H1 (cell line): ENCODE data around the gene LRRC4C. TPM values are rescaled to one million over a fixed set of nuclear protein-coding genes. Genes with fewer than 3 reads are reported as not detected.

ENCODE experiments used
- CTCF ChIA-PET: fragments of 300-600 bp; sonication (Branson Sonifier 250); formaldehyde crosslinking; loops from one replicate; lab custom pipeline; 2021; ENCODE audit not compliant: partially characterized antibody; lab: Charles Lee
- POLR2A ChIA-PET: fragments of 300-600 bp; sonication (Branson Sonifier 250); formaldehyde crosslinking; loops from one replicate; lab custom pipeline; 2021; ENCODE audit warnings: inconsistent platforms; ENCODE audit not compliant: partially characterized antibody; lab: Charles Lee
- DNase-seq, 2 experiments: peaks; one replicate each; pipeline versions ENCODE4 v3.0.0 to v3.0.0-alpha.2; 2010 to 2022; ENCODE audit warnings: low spot score in 2 of 2, low read depth in 1 of 2, mixed read lengths in 1 of 2
- FAIRE-seq: peaks from 2 replicates; lab custom pipeline; 2011; peaks lifted over from hg19 to GRCh38; lab: Jason Lieb, UNC
- H2AFZ ChIP-seq: 2 replicates; pipeline ENCODE4 v1.8.1; 2012; ENCODE audit warnings: low read length, inconsistent platforms
- H2AK5ac ChIP-seq: 2 replicates; pipeline ENCODE4 v1.6.1; 2013; ENCODE audit warnings: low read depth, low read length
- H2BK120ac ChIP-seq: replicated peaks from 2 replicates; pipeline ENCODE3; 2013; ENCODE audit warnings: low read depth, low read length, inconsistent platforms
- H2BK12ac ChIP-seq: 2 replicates; pipeline ENCODE4 v1.6.1; 2013; ENCODE audit warnings: low read depth, low read length
- H2BK15ac ChIP-seq: 2 replicates; pipeline ENCODE4 v1.6.1; 2013; ENCODE audit warnings: low read length
- H2BK20ac ChIP-seq: 2 replicates; pipeline ENCODE4 v1.6.1; 2013; ENCODE audit warnings: low read length
- H2BK5ac ChIP-seq: 2 replicates; pipeline ENCODE4 v1.6.1; 2013; ENCODE audit warnings: low read depth, low read length
- H3K14ac ChIP-seq: 2 replicates; pipeline ENCODE4 v1.6.1; 2013; ENCODE audit warnings: inconsistent platforms; ENCODE audit not compliant: insufficient read length
- H3K18ac ChIP-seq: 2 replicates; pipeline ENCODE4 v1.6.1; 2013; ENCODE audit warnings: low read length; ENCODE audit errors: extremely low read depth
- H3K23ac ChIP-seq: 2 replicates; pipeline ENCODE4 v1.6.1; 2013; ENCODE audit warnings: inconsistent platforms; ENCODE audit not compliant: insufficient read length
- H3K23me2 ChIP-seq: 2 replicates; pipeline ENCODE4 v1.6.1; 2013; ENCODE audit warnings: low read depth, low read length
- H3K27ac ChIP-seq: 2 replicates; pipeline ENCODE4 v1.6.1; 2011; ENCODE audit warnings: low read depth, low read length, inconsistent platforms
- H3K27me3 ChIP-seq, 4 experiments: replicated peaks in 1 of 4; 1 replicate in 1 of 4; 2 replicates in 3 of 4; pipeline versions ENCODE4 v1.6.1 to v1.8.1; 2011 to 2013; ENCODE audit warnings: low read length in 3 of 4, mild to moderate bottlenecking in 3 of 4, inconsistent platforms in 2 of 4, mixed read lengths in 2 of 4, moderate library complexity in 1 of 4; ENCODE audit not compliant: control insufficient read depth in 3 of 4, insufficient read depth in 3 of 4; ENCODE audit errors: extremely low read depth in 1 of 4
- H3K36me3 ChIP-seq, 4 experiments: 2 replicates each; pipeline versions ENCODE4 v1.6.1 to v1.8.1; 2011 to 2013; ENCODE audit warnings: mild to moderate bottlenecking in 4 of 4, low read length in 3 of 4, moderate library complexity in 2 of 4, control low read depth in 1 of 4, inconsistent platforms in 1 of 4; ENCODE audit not compliant: insufficient read depth in 4 of 4, control insufficient read depth in 2 of 4
- H3K4ac ChIP-seq: replicated peaks from 2 replicates; pipeline ENCODE3; 2013; ENCODE audit warnings: low read length, low read depth, mixed read lengths, inconsistent platforms; ENCODE audit not compliant: insufficient read length
- H3K4me1 ChIP-seq, 4 experiments: replicated peaks in 1 of 4; 1 replicate in 1 of 4; 2 replicates in 3 of 4; pipeline versions ENCODE4 v1.6.1 to v1.8.1; 2011 to 2013; ENCODE audit warnings: low read length in 3 of 4, inconsistent platforms in 2 of 4, mixed read lengths in 1 of 4; ENCODE audit not compliant: insufficient read depth in 4 of 4, control insufficient read depth in 3 of 4
- H3K4me2 ChIP-seq, 2 experiments: 2 replicates each; pipeline versions ENCODE4 v1.6.1 to v1.8.1; 2011 to 2013; ENCODE audit warnings: low read depth in 2 of 2, low read length in 2 of 2, control low read depth in 1 of 2, inconsistent platforms in 1 of 2, mild to moderate bottlenecking in 1 of 2; ENCODE audit not compliant: insufficient read depth in 1 of 2
- H3K4me3 ChIP-seq, 4 experiments: fragments of 200-600, 300-600 bp in 1 of 4; sonication (generic), shearing (Covaris generic), sonication (Bioruptor Twin) in 1 of 4; 2 replicates each; pipeline versions ENCODE4 v1.5.1 to v1.8.1; 2011 to 2016; ENCODE audit warnings: low read length in 4 of 4, low read depth in 3 of 4, control low read depth in 2 of 4, inconsistent platforms in 2 of 4, mild to moderate bottlenecking in 2 of 4, mixed read lengths in 1 of 4, moderate library complexity in 1 of 4; ENCODE audit not compliant: insufficient read depth in 2 of 4; ENCODE audit errors: extremely low read depth in 1 of 4
- H3K56ac ChIP-seq: replicated peaks from 2 replicates; pipeline ENCODE3; 2013; ENCODE audit warnings: low read depth, mild to moderate bottlenecking, mixed read lengths, low read length, inconsistent platforms; ENCODE audit not compliant: insufficient read length
- H3K79me1 ChIP-seq: 2 replicates; pipeline ENCODE4 v1.6.1; 2013; ENCODE audit warnings: low read depth, low read length, control low read depth
- H3K79me2 ChIP-seq, 2 experiments: 2 replicates each; pipeline versions ENCODE4 v1.6.1 to v1.8.1; 2012 to 2013; ENCODE audit warnings: low read length in 2 of 2, mild to moderate bottlenecking in 2 of 2, inconsistent platforms in 1 of 2; ENCODE audit not compliant: insufficient read depth in 2 of 2, control insufficient read depth in 1 of 2
- H3K9ac ChIP-seq, 4 experiments: replicated peaks in 1 of 4; 1 replicate in 1 of 4; 2 replicates in 3 of 4; pipeline versions ENCODE4 v1.6.1 to v1.8.1; 2011 to 2013; ENCODE audit warnings: low read depth in 3 of 4, low read length in 3 of 4, control low read depth in 2 of 4, mild to moderate bottlenecking in 2 of 4, moderate library complexity in 2 of 4, inconsistent platforms in 1 of 4; ENCODE audit errors: extremely low read depth in 1 of 4
- H3K9me3 ChIP-seq, 2 experiments: 2 replicates each; pipeline versions ENCODE4 v1.6.1 to v1.8.1; 2012 to 2013; ENCODE audit warnings: mild to moderate bottlenecking in 2 of 2, moderate library complexity in 2 of 2, control low read depth in 1 of 2, inconsistent platforms in 1 of 2, low read depth in 1 of 2, low read length in 1 of 2, mixed read lengths in 1 of 2; ENCODE audit not compliant: insufficient read depth in 2 of 2
- H4K20me1 ChIP-seq, 2 experiments: replicated peaks in 1 of 2; 2 replicates each; pipeline versions ENCODE3 to v1.8.1; 2011 to 2013; ENCODE audit warnings: inconsistent platforms in 2 of 2, low read length in 2 of 2, mild to moderate bottlenecking in 1 of 2; ENCODE audit not compliant: insufficient read depth in 2 of 2, control insufficient read depth in 1 of 2
- H4K5ac ChIP-seq: 2 replicates; pipeline ENCODE4 v1.6.1; 2013; ENCODE audit warnings: low read length, low read depth, mixed read lengths, inconsistent platforms; ENCODE audit not compliant: insufficient read length
- H4K8ac ChIP-seq: 2 replicates; pipeline ENCODE4 v1.8.0; 2013; ENCODE audit warnings: mild to moderate bottlenecking, moderate library complexity, low read length, inconsistent platforms; ENCODE audit not compliant: insufficient read depth; ENCODE audit errors: extremely low read depth
- H4K91ac ChIP-seq: replicated peaks from 2 replicates; pipeline ENCODE3; 2013; ENCODE audit warnings: low read length, mixed read lengths, inconsistent platforms; ENCODE audit not compliant: insufficient read length
- RBBP5 ChIP-seq: IDR thresholded peaks from 2 replicates; pipeline ENCODE4 v1.7.1; 2012; ENCODE audit warnings: low read depth, mild to moderate bottlenecking, inconsistent platforms, low read length, moderate library complexity, borderline replicate concordance
- WGBS, 2 experiments: shearing (Covaris generic) in 1 of 2; methylation state at CpG; one replicate each; pipeline versions ENCODE4 v1.1.6 to v1.1.7; 2013 to 2015; ENCODE audit warnings: low lambda C conversion rate in 2 of 2, mixed read lengths in 2 of 2, inconsistent platforms in 1 of 2, low coverage in 1 of 2, missing lambda C conversion rate in 1 of 2; ENCODE audit not compliant: insufficient replicate concordance in 2 of 2, insufficient coverage in 1 of 2, insufficient read length in 1 of 2; ENCODE audit errors: extremely low coverage in 1 of 2, missing lambda C conversion rate in 1 of 2; 5-methylcytosine and 5-hydroxymethylcytosine counted together
- polyA plus RNA-seq, 7 experiments: library from polyadenylated mRNA; depleted of rRNA in 3 of 7; stranded (reverse) in 5 of 7; unstranded in 2 of 7; fragments of >200 nt in 5 of 7; fragments of 200-250 nt in 2 of 7; gene quantifications; 1 replicate in 5 of 7; 2 replicates in 1 of 7; 4 replicates in 1 of 7; pipeline versions ENCODE4 v1.2.1 to v1.2.3, GENCODE V29; 2011 to 2013; ENCODE audit warnings: missing spikeins in 2 of 7, mixed read lengths in 2 of 7
- total RNA-seq: library from RNA; stranded (reverse); fragmentation: NEBNext Ultra II Directional; extraction: Animal tissue kit (Norgen Biotek cat#: 25700); gene quantifications from 2 replicates; pipeline ENCODE4 v1.2.1, GENCODE V29; 2021

Gene LRRC4C
- total and polyA plus RNA-seq, 2 of the 8 experiments (the other 6 are each of a cell fraction or from before 2014, with no cell fraction given): 0.23 to 2.2 TPM

DNA sequence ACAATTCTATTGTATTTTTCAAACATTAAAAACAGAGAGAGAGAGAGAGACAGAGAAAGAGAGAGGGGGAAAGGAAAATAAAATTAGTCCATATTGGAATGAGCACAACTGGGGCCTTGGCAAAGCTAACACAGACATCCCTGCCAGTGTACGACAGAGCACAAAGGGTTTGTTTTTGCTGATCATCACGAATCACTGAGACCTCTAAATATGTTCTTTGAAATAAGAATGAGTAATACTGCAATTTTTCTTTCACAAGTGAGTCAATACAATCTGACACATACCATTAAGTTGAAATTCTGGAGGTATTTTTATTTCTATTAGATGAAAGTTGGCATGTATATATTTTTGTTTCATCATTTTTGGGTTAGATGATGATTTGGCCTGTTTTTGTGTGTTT is 27.0 kb upstream of the LRRC4C start:
- no peak overlapping the region for H3K4me2 ChIP-seq
- H3K18ac ChIP-seq: no peak overlapping the region
- H2AK5ac ChIP-seq: no peak overlapping the region
- H2BK12ac ChIP-seq: no peak overlapping the region
- H2BK20ac ChIP-seq: no peak overlapping the region
- FAIRE-seq (no peak), DNase-seq (no peak)
- no peak overlapping the region for H2BK120ac ChIP-seq
- no peak overlapping the region for H2BK15ac ChIP-seq
- no peak overlapping the region for H3K23ac ChIP-seq
- H3K9ac ChIP-seq: no peak overlapping the region
- no peak overlapping the region for H4K91ac ChIP-seq
- no peak overlapping the region for H3K4ac ChIP-seq
- H3K36me3 ChIP-seq: no peaks in the 10 kb centered on the region
- H3K4me3 ChIP-seq: no peak overlapping the region
- CTCF ChIA-PET: no interaction called here
- POLR2A ChIA-PET: interaction anchor here (0.7 kb wide), 1 partner anchor 771 kb away, joined by 3 read pairs; no protein-coding TSS in a partner anchor
- no peak overlapping the region for H4K8ac ChIP-seq
- H3K4me1 ChIP-seq: no peaks in the 10 kb centered on the region
- no peaks in the 10 kb centered on the region for H3K27me3 ChIP-seq
- no peaks in the 10 kb centered on the region for H3K9me3 ChIP-seq
- no peaks in the 10 kb centered on the region for H4K20me1 ChIP-seq
- 90% methylated on average over 2 of the region's 2 CpGs; no CpG with 5 or more reads in 1 of the 2 experiments for WGBS, 2 experiments
- H3K14ac ChIP-seq: no peak overlapping the region
- no peak overlapping the region for H3K27ac ChIP-seq
- H2AFZ ChIP-seq: no peak overlapping the region
- H2BK5ac ChIP-seq: no peak overlapping the region
- H3K79me1 ChIP-seq: no peaks in the 10 kb centered on the region
- H3K79me2 ChIP-seq: no peaks in the 10 kb centered on the region
- no peak overlapping the region for H4K5ac ChIP-seq
- H3K23me2 ChIP-seq: no peaks in the 10 kb centered on the region
- H3K56ac ChIP-seq: no peak overlapping the region
- TF ChIP-seq RBBP5: no peak
